Stimulated activated effector memory CD8-positive, alpha-beta T cell treated with anti-CD3 and anti-CD28 coated beads, Interleukin-12 subunit alpha, Interleukin-12 subunit beta, amount 100 ng/mL, for 72 hours (primary cell): ENCODE data around the gene TRIM36.

Source experiments
- ATAC-seq: fragments of 150-1000 bp; cut with Tn5 transposase; 2 replicates; pipeline ENCODE4 v1.10.0; 2021
- DNase-seq, 2 donors: peaks; one replicate each; pipeline ENCODE4 v3.0.0; 2021 to 2022; ENCODE audit warnings: low spot score in 2 of 2
- H3K27ac Mint-ChIP-seq: one replicate; pipeline ENCODE4 v1.8.0; 2022; ENCODE audit warnings: mild to moderate bottlenecking, mixed read lengths
- H3K36me3 Mint-ChIP-seq: one replicate; pipeline ENCODE4 v1.8.0; 2022; ENCODE audit warnings: mild to moderate bottlenecking, mixed read lengths
- H3K4me1 Mint-ChIP-seq: one replicate; pipeline ENCODE4 v1.8.0; 2022; ENCODE audit warnings: mixed read lengths
- H3K4me3 Mint-ChIP-seq: one replicate; pipeline ENCODE4 v1.8.0; 2022; ENCODE audit warnings: mild to moderate bottlenecking, mixed read lengths
- H3K9me3 Mint-ChIP-seq: one replicate; pipeline ENCODE4 v1.8.0; 2022; ENCODE audit warnings: mixed read lengths

TRIM36 gene

DNA sequence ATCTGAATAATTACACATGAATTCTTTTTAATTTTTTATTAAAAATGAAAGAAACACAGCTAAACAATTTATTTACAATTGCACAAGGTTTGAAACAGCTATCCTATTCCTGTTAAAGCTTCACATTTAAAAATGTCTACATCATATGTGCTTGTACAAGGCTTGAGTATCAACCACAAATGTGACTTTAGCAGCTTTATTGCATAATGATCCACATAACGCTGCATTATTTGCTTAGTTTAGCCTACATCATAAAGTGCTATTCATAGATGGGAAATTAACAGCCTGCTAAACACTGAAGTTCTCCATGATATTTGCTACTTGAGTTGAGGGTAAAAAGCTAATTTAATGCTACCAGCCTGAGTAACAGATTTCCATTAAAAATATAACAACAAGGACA, 45.0 kb downstream of the TRIM36 start:
- DNase-seq (no peak), ATAC-seq (no peak)
- H3K4me3 Mint-ChIP-seq, result no peak overlapping the region
- no peaks in the 10 kb centered on the region for H3K9me3 Mint-ChIP-seq
- H3K4me1 Mint-ChIP-seq, result no peaks in the 10 kb centered on the region
- H3K36me3 Mint-ChIP-seq, result no peaks in the 10 kb centered on the region
- H3K27ac Mint-ChIP-seq, result no peak overlapping the region

DNA sequence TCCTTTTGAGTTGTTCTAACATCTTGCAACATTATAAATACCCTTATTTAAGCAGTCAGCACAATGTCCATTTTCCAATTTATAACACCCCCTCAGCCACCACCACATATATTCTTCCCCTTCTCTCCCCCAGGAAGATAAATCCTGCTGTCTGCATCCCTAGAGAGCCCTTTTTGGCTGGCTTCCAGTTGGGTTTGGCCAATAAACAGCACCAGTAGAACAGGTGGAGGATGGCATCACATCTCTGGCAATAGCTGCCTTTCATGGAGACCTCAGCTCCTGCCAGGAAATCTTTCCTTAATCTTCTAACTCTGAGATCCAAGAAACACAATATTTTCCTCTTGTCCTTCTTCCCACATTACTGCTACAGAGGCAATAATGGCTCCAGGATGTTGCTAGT, 53.7 kb downstream of the TRIM36 start:
- Mint-ChIP-seq H3K4me1 (no peaks in the 10 kb centered on the region), H3K36me3 (no peaks in the 10 kb centered on the region), H3K9me3 (no peaks in the 10 kb centered on the region), H3K27ac (no peak overlapping the region), H3K4me3 (no peak overlapping the region)
- ATAC-seq (no peak), DNase-seq (no peak)

GRCh38 chr5:115109840-115110239, 59.9 kb downstream of the TRIM36 start:
- no peak for ATAC-seq
- H3K4me3 Mint-ChIP-seq, result no peak overlapping the region

DNA sequence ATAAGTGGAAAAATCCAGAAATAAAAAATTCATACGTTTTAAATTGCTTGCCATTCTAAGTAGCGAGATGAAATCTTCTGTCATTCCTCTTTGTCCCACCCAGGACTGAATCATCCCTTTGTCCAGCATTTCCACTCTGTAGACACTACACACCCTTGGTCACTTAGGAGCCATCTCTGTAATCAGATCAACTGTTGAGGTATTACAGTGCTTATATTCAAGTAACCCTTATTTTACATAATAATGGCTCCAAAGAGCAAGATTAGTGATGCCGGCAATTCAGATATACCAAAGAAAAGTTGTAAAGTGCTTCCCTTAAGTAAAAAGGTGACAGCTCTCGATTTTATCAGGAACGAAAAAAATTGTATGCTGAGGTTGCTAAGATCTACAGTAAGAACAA, 60.4 kb downstream of the TRIM36 start:
- Mint-ChIP-seq H3K9me3 (no peaks in the 10 kb centered on the region), H3K4me3 (no peak overlapping the region), H3K36me3 (no peaks in the 10 kb centered on the region), H3K27ac (no peak overlapping the region), H3K4me1 (no peaks in the 10 kb centered on the region)
- no peak for ATAC-seq
- no peak for DNase-seq

More at GRCh38 chr5:115109840-115110239, 59.9 kb downstream of the TRIM36 start:
- DNase-seq, result no peak
- Mint-ChIP-seq H3K4me1 (no peaks in the 10 kb centered on the region), H3K9me3 (no peaks in the 10 kb centered on the region), H3K36me3 (no peaks in the 10 kb centered on the region), H3K27ac (no peak overlapping the region)

- DNase-seq (no peak), ATAC-seq (no peak)
- Mint-ChIP-seq H3K4me3 (no peak overlapping the region), H3K4me1 (no peaks in the 10 kb centered on the region), H3K36me3 (no peaks in the 10 kb centered on the region), H3K9me3 (no peaks in the 10 kb centered on the region), H3K27ac (no peak overlapping the region)
Measured at GRCh38 chr5:115100319-115100955, 69.3 kb downstream of the TRIM36 start.

- H3K36me3 Mint-ChIP-seq, result no peaks in the 10 kb centered on the region
- DNase-seq, result peak in 1 of 2 donors; percentile 50
- no peaks in the 10 kb centered on the region for H3K9me3 Mint-ChIP-seq
Measured at GRCh38 chr5:115098041-115098702, 71.5 kb downstream of the TRIM36 start.

GRCh38 chr5:115097236-115097635, 72.5 kb downstream of the TRIM36 start:
- no peak for ATAC-seq
- Mint-ChIP-seq H3K36me3 (no peaks in the 10 kb centered on the region), H3K4me3 (no peak overlapping the region), H3K27ac (no peak overlapping the region), H3K4me1 (no peaks in the 10 kb centered on the region), H3K9me3 (no peaks in the 10 kb centered on the region)
- DNase-seq, result no peak

More at GRCh38 chr5:115098041-115098702, 71.5 kb downstream of the TRIM36 start:
- Mint-ChIP-seq H3K27ac (no peak overlapping the region), H3K4me1 (no peaks in the 10 kb centered on the region), H3K4me3 (no peak overlapping the region)
- peak; percentile 72 for ATAC-seq

- H3K4me1 Mint-ChIP-seq, result no peaks in the 10 kb centered on the region
- H3K36me3 Mint-ChIP-seq, result no peaks in the 10 kb centered on the region
- H3K27ac Mint-ChIP-seq, result no peak overlapping the region
- DNase-seq, result no peak
- no peak for ATAC-seq
- H3K4me3 Mint-ChIP-seq, result no peak overlapping the region
- no peaks in the 10 kb centered on the region for H3K9me3 Mint-ChIP-seq
Measured at GRCh38 chr5:115096034-115096769, 73.5 kb downstream of the TRIM36 start.

GRCh38 chr5:115087951-115088350, 81.8 kb downstream of the TRIM36 start:
- Mint-ChIP-seq H3K36me3 (no peaks in the 10 kb centered on the region), H3K4me3 (no peak overlapping the region), H3K9me3 (no peaks in the 10 kb centered on the region), H3K4me1 (no peaks in the 10 kb centered on the region), H3K27ac (no peak overlapping the region)
- DNase-seq, result no peak
- ATAC-seq, result no peak

- ATAC-seq (no peak), DNase-seq (no peak)
- H3K27ac Mint-ChIP-seq, result no peak overlapping the region
- H3K4me1 Mint-ChIP-seq, result no peaks in the 10 kb centered on the region
- no peaks in the 10 kb centered on the region for H3K9me3 Mint-ChIP-seq
- no peaks in the 10 kb centered on the region for H3K36me3 Mint-ChIP-seq
- H3K4me3 Mint-ChIP-seq, result no peak overlapping the region
Measured at GRCh38 chr5:115086473-115086872, 83.2 kb downstream of the TRIM36 start.

- ATAC-seq (no peak), DNase-seq (no peak)
- Mint-ChIP-seq H3K9me3 (no peaks in the 10 kb centered on the region), H3K27ac (no peak overlapping the region), H3K4me3 (no peak overlapping the region), H3K4me1 (no peaks in the 10 kb centered on the region), H3K36me3 (no peaks in the 10 kb centered on the region)
Measured at GRCh38 chr5:115084246-115084793, 85.4 kb downstream of the TRIM36 start.

GRCh38 chr5:115079924-115080623, 89.6 kb downstream of the TRIM36 start:
- Mint-ChIP-seq H3K36me3 (no peaks in the 10 kb centered on the region), H3K4me3 (no peak overlapping the region), H3K4me1 (no peaks in the 10 kb centered on the region), H3K27ac (no peak overlapping the region), H3K9me3 (no peaks in the 10 kb centered on the region)
- ATAC-seq (no peak), DNase-seq (no peak)
